Measurements from ENCODE around the gene PXDC1. TPM values are rescaled to one million over a fixed set of nuclear protein-coding genes. Genes with fewer than 3 reads are reported as not detected.

Gene PXDC1
- total and polyA plus RNA-seq, 12 donors: 3.7 to 46.7 (median 22.5) TPM

DNA sequence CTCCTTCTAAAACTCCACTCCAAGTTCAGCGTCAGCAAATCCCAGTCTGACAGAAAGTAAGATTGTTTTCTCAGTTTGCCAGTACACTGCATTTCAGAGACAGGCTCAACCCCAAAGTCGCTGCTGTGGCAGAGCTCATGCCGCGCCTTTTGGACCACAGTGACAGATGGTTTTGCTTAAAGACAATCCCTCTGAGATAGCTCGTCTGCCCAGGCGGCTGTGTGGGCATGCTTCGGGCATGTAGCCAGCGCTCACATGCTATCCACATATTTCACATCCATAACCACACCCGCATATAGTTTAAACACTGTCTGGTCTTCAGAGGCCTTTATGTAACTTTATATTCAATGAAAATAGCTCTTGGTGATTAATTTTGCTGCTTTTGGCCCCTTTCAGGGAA, 14.7 kb upstream of the PXDC1 start:
- Histone ChIP-seq H3K4me1 (replicated peaks in 1 of 2) (peaks cover 0 to 10% of the 10 kb centered on the region in 2 donors), H3K4me3 (no peak overlapping the region), H3K27ac (no peak overlapping the region), H3K9me3 (replicated peaks in 1 of 3) (no peaks in the 10 kb centered on the region), H3K27me3 (no peaks in the 10 kb centered on the region), H3K36me3 (replicated peaks in 1 of 2) (no peaks in the 10 kb centered on the region)
- WGBS, 4 donors: 80 to 90% (median 81%) methylated on average over 9 of the region's 9 CpGs
- no peak for TF ChIP-seq POLR2A (IDR thresholded peaks at IDR 0.05)
- TF ChIP-seq, protein P1, sequence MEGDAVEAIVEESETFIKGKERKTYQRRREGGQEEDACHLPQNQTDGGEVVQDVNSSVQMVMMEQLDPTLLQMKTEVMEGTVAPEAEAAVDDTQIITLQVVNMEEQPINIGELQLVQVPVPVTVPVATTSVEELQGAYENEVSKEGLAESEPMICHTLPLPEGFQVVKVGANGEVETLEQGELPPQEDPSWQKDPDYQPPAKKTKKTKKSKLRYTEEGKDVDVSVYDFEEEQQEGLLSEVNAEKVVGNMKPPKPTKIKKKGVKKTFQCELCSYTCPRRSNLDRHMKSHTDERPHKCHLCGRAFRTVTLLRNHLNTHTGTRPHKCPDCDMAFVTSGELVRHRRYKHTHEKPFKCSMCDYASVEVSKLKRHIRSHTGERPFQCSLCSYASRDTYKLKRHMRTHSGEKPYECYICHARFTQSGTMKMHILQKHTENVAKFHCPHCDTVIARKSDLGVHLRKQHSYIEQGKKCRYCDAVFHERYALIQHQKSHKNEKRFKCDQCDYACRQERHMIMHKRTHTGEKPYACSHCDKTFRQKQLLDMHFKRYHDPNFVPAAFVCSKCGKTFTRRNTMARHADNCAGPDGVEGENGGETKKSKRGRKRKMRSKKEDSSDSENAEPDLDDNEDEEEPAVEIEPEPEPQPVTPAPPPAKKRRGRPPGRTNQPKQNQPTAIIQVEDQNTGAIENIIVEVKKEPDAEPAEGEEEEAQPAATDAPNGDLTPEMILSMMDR (IDR thresholded peaks at IDR 0.05): no peak
- intact Hi-C loops (cut with DNase I): no loop called here
- no peak for DNase-seq

- no peak overlapping the region for H3K4me3 ChIP-seq
- H3K4me1 ChIP-seq (replicated peaks in 1 of 2): peaks cover 0 to 10% of the 10 kb centered on the region in 2 donors
- H3K27me3 ChIP-seq: no peaks in the 10 kb centered on the region
- WGBS, 4 donors: 40 to 51% (median 45%) methylated on average over 6 of the region's 6 CpGs
- TF ChIP-seq POLR2A (IDR thresholded peaks at IDR 0.05): no peak
- TF ChIP-seq, protein P1 (IDR thresholded peaks at IDR 0.05): no peak
- H3K9me3 ChIP-seq (replicated peaks in 1 of 3): no peaks in the 10 kb centered on the region
- H3K27ac ChIP-seq: no peak overlapping the region
- intact Hi-C loops (cut with DNase I): no loop called here
- no peaks in the 10 kb centered on the region for H3K36me3 ChIP-seq (replicated peaks in 1 of 2)
- DNase-seq: no peak
These were observed 13.9 kb upstream of the PXDC1 start for GRCh38 chr6:3765415-3765814.

GRCh38 chr6:3764516-3765335, 13.2 kb upstream of the PXDC1 start:
- intact Hi-C loops (cut with DNase I): no loop called here
- TF ChIP-seq, protein P1 (IDR thresholded peaks at IDR 0.05): no peak
- TF ChIP-seq POLR2A (IDR thresholded peaks at IDR 0.05): no peak
- no peaks in the 10 kb centered on the region for H3K9me3 ChIP-seq (replicated peaks in 1 of 3)
- no peaks in the 10 kb centered on the region for H3K36me3 ChIP-seq (replicated peaks in 1 of 2)
- peaks cover 0 to 5% of the 10 kb centered on the region in 2 donors for H3K4me1 ChIP-seq (replicated peaks in 1 of 2)
- no peak overlapping the region for H3K27ac ChIP-seq
- WGBS, 4 donors: 75 to 86% (median 79%) methylated on average over 5 of the region's 5 CpGs
- no peaks in the 10 kb centered on the region for H3K27me3 ChIP-seq
- no peak overlapping the region for H3K4me3 ChIP-seq
- DNase-seq: no peak

DNA sequence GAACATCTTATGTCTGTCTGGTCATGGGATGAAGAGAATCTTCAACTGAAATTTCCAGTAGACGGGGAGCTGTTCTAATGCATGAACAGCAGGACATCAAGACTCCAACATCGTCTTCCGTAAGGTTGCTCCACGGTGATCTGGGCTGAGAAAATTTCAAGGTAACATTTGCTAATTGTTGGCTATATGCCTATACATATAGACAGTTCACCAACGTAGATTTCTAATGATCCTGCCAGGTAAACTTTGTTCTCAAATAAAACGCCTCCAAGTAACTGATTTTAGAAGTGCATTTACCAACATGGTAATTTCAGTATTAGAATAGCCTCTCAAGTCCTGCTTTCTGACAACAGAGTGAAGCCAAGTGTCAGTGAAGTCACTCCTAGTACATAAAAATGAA, 11.3 kb upstream of the PXDC1 start:
- DNase-seq: no peak
- no peaks in the 10 kb centered on the region for H3K9me3 ChIP-seq (replicated peaks in 1 of 3)
- peaks cover 0 to 4% of the 10 kb centered on the region in 2 donors for H3K4me1 ChIP-seq (replicated peaks in 1 of 2)
- no peaks in the 10 kb centered on the region for H3K27me3 ChIP-seq
- intact Hi-C loops (cut with DNase I): no loop called here
- no peak overlapping the region for H3K4me3 ChIP-seq
- H3K36me3 ChIP-seq (replicated peaks in 1 of 2): no peaks in the 10 kb centered on the region
- H3K27ac ChIP-seq: no peak overlapping the region
- TF ChIP-seq, protein P1 (IDR thresholded peaks at IDR 0.05): no peak
- no peak for TF ChIP-seq POLR2A (IDR thresholded peaks at IDR 0.05)
- WGBS, 4 donors: 86 to 93% (median 91%) methylated on average over 6 of the region's 6 CpGs

Data from adrenal gland (tissue), 12 donors.